HCT116 (cell line): Measurements from ENCODE around the gene DEGS1. TPM values are rescaled to one million over a fixed set of nuclear protein-coding genes. Genes with fewer than 3 reads are reported as not detected.

Experiments used
- ATAC-seq: fragments of 200-7000 bp; cut with Tn5 transposase; 2 replicates; pipeline ENCODE4 v1.9.1; 2020; ENCODE audit warnings: mild to moderate bottlenecking, moderate library complexity
- BruUV-seq: library from RNA; stranded (reverse); fragments of 400-500 nt; replicated peaks from 2 replicates; lab custom pipeline; 2021; lab: Mats Ljungman, UMichigan
- CTCF ChIA-PET: fragments of 300-600 bp; sonication (Branson Sonifier 250); formaldehyde crosslinking; loops from one replicate; lab custom pipeline; 2021; ENCODE audit warnings: antibody characterized with exemption; lab: Charles Lee
- POLR2A ChIA-PET: fragments of 300-600, 350-600 bp; sonication (Branson Sonifier 250); formaldehyde crosslinking; loops from one replicate; lab custom pipeline; 2021; ENCODE audit warnings: antibody characterized with exemption; lab: Charles Lee
- RAD21 ChIA-PET, 2 experiments: fragments of 300-600 bp; sonication (Branson Sonifier 250); formaldehyde crosslinking; loops; one replicate each; lab custom pipeline; 2023; ENCODE audit warnings: low total read pairs in 2 of 2; ENCODE audit not compliant: uncharacterized antibody in 2 of 2, unreplicated experiment in 2 of 2, low non-redundant PET in 1 of 2; lab: Charles Lee
- DNase-seq: peaks from one replicate; pipeline ENCODE4 v3.0.0-alpha.2; 2010; ENCODE audit warnings: low read depth, low spot score
- H2AFZ ChIP-seq: fragments of 200-600 bp; shearing (Covaris generic), sonication (generic); 2 replicates; pipeline ENCODE4 v1.6.1; 2017; ENCODE audit warnings: low read depth, mixed run types, mixed read lengths, antibody characterized with exemption, low read length; ENCODE audit not compliant: poor library complexity, severe bottlenecking
- H3K27ac ChIP-seq: 2 replicates; pipeline ENCODE4 v1.5.1; 2012; ENCODE audit warnings: low read depth, low read length
- H3K27me3 ChIP-seq: fragments of 200-600 bp; sonication (generic); 2 replicates; pipeline ENCODE4 v1.6.1; 2016; ENCODE audit warnings: mixed run types, low read length, mixed read lengths; ENCODE audit not compliant: insufficient read depth
- H3K36me3 ChIP-seq, 2 experiments: fragments of 200-500 bp in 1 of 2; fragments of 200-600 bp in 1 of 2; sonication (Bioruptor generic) in 1 of 2; sonication (generic) in 1 of 2; 2 replicates each; pipeline versions ENCODE4 v1.5.1 to v1.6.1; 2014 to 2016; ENCODE audit warnings: low read length in 2 of 2, inconsistent platforms in 1 of 2, mixed read lengths in 1 of 2, mixed run types in 1 of 2; ENCODE audit not compliant: insufficient read depth in 2 of 2, control insufficient read depth in 1 of 2
- H3K4me1 ChIP-seq, 2 experiments: fragments of 200-600 bp in 1 of 2; sonication (generic) in 1 of 2; 2 replicates each; pipeline versions ENCODE4 v1.5.1 to v1.6.1; 2012 to 2017; ENCODE audit warnings: low read length in 2 of 2, inconsistent platforms in 1 of 2, mild to moderate bottlenecking in 1 of 2, mixed read lengths in 1 of 2, mixed run types in 1 of 2, moderate library complexity in 1 of 2; ENCODE audit not compliant: insufficient read depth in 2 of 2, control insufficient read depth in 1 of 2
- H3K4me2 ChIP-seq: fragments of 200-600 bp; sonication (generic); 2 replicates; pipeline ENCODE4 v1.6.1; 2017; ENCODE audit warnings: mixed run types, low read length, mixed read lengths
- H3K4me3 ChIP-seq, 2 experiments: fragments of 200-600 bp in 1 of 2; sonication (generic) in 1 of 2; replicated peaks in 1 of 2; 2 replicates each; pipeline ENCODE4 v1.5.1; 2011 to 2016; ENCODE audit warnings: low read length in 2 of 2, control low read depth in 1 of 2, low read depth in 1 of 2, mild to moderate bottlenecking in 1 of 2, mixed read lengths in 1 of 2, mixed run types in 1 of 2
- H3K79me2 ChIP-seq: fragments of 200-600 bp; sonication (generic); 2 replicates; pipeline ENCODE4 v1.6.1; 2017; ENCODE audit warnings: mild to moderate bottlenecking, mixed run types, low read length, moderate library complexity, mixed read lengths; ENCODE audit not compliant: insufficient read depth
- H3K9ac ChIP-seq: fragments of 200-600 bp; sonication (generic); 2 replicates; pipeline ENCODE4 v1.6.1; 2016; ENCODE audit warnings: low read length, mixed read lengths
- H3K9me2 ChIP-seq: fragments of 200-600 bp; sonication (generic), shearing (Covaris generic); 2 replicates; pipeline ENCODE4 v1.6.1; 2017; ENCODE audit warnings: mixed run types, mild to moderate bottlenecking, moderate library complexity; ENCODE audit not compliant: insufficient read depth
- H3K9me3 ChIP-seq, 2 experiments: fragments of 200-500 bp in 1 of 2; fragments of 200-600 bp in 1 of 2; sonication (Bioruptor generic) in 1 of 2; sonication (generic) in 1 of 2; 2 replicates each; pipeline ENCODE4 v1.6.1; 2014 to 2017; ENCODE audit warnings: low read length in 2 of 2, mixed read lengths in 2 of 2, inconsistent platforms in 1 of 2, low read depth in 1 of 2, mild to moderate bottlenecking in 1 of 2, mixed run types in 1 of 2, moderate library complexity in 1 of 2; ENCODE audit not compliant: control insufficient read depth in 1 of 2, insufficient read depth in 1 of 2
- H4K20me1 ChIP-seq: fragments of 200-600 bp; sonication (generic), shearing (Covaris generic); 2 replicates; pipeline ENCODE4 v1.6.1; 2017; ENCODE audit warnings: mixed run types, mild to moderate bottlenecking, moderate library complexity; ENCODE audit not compliant: insufficient read depth
- CEBPB ChIP-seq: IDR thresholded peaks from 2 replicates; pipeline ENCODE4 v1.6.1; 2012; ENCODE audit warnings: low read depth
- EGR1 ChIP-seq: IDR thresholded peaks from 2 replicates; pipeline ENCODE4 v1.6.1; 2012; ENCODE audit warnings: low read depth
- EZH2 ChIP-seq: fragments of 200-600 bp; sonication (generic); IDR thresholded peaks from 2 replicates; pipeline ENCODE4 v1.6.1; 2017; ENCODE audit warnings: antibody characterized with exemption, mixed run types
- FOSL1 ChIP-seq: IDR thresholded peaks from 2 replicates; pipeline ENCODE4 v1.6.1; 2012; ENCODE audit warnings: low read depth
- POLR2AphosphoS5 ChIP-seq: IDR thresholded peaks from 2 replicates; pipeline ENCODE4 v1.6.1; 2011; ENCODE audit warnings: mild to moderate bottlenecking, low read depth, low read length, moderate library complexity
- RAD21 ChIP-seq: IDR thresholded peaks from 2 replicates; pipeline ENCODE4 v1.6.1; 2012; ENCODE audit warnings: low read depth, mild to moderate bottlenecking
- SIN3A ChIP-seq: IDR thresholded peaks from 2 replicates; pipeline ENCODE4 v1.6.1; 2012; ENCODE audit warnings: low read depth
- YY1 ChIP-seq: IDR thresholded peaks from 2 replicates; pipeline ENCODE4 v1.6.1; 2011; ENCODE audit warnings: low read length, low read depth, moderate library complexity, mild to moderate bottlenecking; ENCODE audit not compliant: insufficient replicate concordance; ENCODE audit errors: extremely low read depth
- intact Hi-C: fragments of 100-400 bp; cut with micrococcal nuclease; formaldehyde crosslinking; loops from 2 replicates; pipeline ENCODE4 v1.10.0; 2022
- total RNA-seq: library from RNA; stranded (reverse); gene quantifications from one replicate; pipeline ENCODE4 v1.2.1, GENCODE V29; 2021; ENCODE audit not compliant: unreplicated experiment
- TF ChIP-seq, protein P1 (sequence below): IDR thresholded peaks from 2 replicates; pipeline ENCODE4 v1.6.1; 2012
- TF ChIP-seq, protein P2 (sequence below): IDR thresholded peaks from 2 replicates; pipeline ENCODE4 v1.6.1; 2012

Gene DEGS1
- total RNA-seq, 1 experiment from 2014 or later: 23.1 TPM

DNA sequence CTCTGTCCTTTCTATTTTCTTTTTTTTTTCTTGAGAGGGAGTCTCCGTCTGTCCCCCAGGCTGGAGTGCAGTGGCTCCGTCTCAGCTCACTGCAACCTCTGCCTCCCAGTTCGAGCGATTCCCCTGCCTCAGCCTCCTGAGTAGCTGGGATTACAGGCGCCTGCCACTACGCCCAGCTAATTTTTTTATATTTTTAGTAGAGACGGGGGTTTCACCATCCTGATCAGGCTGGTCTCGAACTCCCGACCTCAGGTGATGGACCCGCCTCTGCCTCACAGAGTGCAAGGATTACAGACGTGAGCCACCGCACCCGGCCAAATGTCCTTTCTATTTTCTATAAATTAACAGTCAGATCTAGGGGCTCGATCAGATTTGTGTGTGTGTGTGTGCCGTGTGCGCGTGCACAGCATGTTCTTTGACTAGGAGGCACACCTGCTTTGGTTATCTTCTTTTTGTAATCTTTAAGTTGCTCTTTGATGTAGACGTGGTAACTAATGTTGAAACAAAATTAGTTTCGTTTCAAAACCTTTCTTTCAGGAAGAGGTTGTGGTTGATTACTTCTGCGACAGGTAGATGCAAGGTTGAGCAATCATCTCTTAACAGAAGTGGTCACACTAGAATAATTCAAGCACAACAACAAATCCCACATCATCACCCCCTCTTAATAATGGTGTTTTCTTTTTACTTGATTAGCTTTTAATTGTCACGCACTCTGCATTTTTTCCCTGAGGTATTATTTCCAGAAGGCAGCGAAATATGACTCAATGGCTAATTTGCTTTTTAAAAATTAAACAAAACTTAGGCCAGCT is 779 bp upstream of the DEGS1 start:
- Histone ChIP-seq H3K4me1 (peaks cover 2 to 23% of the 10 kb centered on the region in 2 experiments; a peak in 3 of 4 replicates), H4K20me1 (no peaks in the 10 kb centered on the region), H3K27me3 (no peaks in the 10 kb centered on the region), H3K4me2 (peak overlapping the region; percentile 90), H3K9me3 (no peaks in the 10 kb centered on the region), H3K4me3 (peak overlapping the region; percentile 78 to 89), H3K79me2 (peaks cover 38% of the 10 kb centered on the region), H3K36me3 (no peaks in the 10 kb centered on the region), H3K9ac (peak overlapping the region; percentile 90), H3K27ac (peak overlapping the region; percentile 86), H2AFZ (peak overlapping the region; percentile 74), H3K9me2 (no peaks in the 10 kb centered on the region)
- CTCF ChIA-PET: interaction anchor here (0.7 kb wide), 1 partner anchor 8 kb away, joined by 3 read pairs; no protein-coding TSS in a partner anchor
- no peak for DNase-seq
- intact Hi-C loops: no loop called here
- peak; percentile 58 for TF ChIP-seq CEBPB
- no peak for TF ChIP-seq YY1
- TF ChIP-seq SIN3A: no peak
- TF ChIP-seq POLR2AphosphoS5: no peak
- TF ChIP-seq RAD21: no peak
- TF ChIP-seq EGR1: no peak
- no peak for TF ChIP-seq EZH2
- TF ChIP-seq, protein P1, sequence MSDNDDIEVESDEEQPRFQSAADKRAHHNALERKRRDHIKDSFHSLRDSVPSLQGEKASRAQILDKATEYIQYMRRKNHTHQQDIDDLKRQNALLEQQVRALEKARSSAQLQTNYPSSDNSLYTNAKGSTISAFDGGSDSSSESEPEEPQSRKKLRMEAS: no peak
- TF ChIP-seq FOSL1: 0 out of 2 replicates have a peak, but pooled peaks have one; percentile 15
- TF ChIP-seq, protein P2, sequence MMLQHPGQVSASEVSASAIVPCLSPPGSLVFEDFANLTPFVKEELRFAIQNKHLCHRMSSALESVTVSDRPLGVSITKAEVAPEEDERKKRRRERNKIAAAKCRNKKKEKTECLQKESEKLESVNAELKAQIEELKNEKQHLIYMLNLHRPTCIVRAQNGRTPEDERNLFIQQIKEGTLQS: no peak
- BruUV-seq: TSS peak; percentile 89
- POLR2A ChIA-PET: interaction anchor here (0.7 kb wide), 3 partner anchors 10 to 531 kb away, joined by 3 read pairs; no protein-coding TSS in a partner anchor
- RAD21 ChIA-PET: interaction anchor here in 1 of 2 experiments (1.2 kb wide), 1 partner anchor 148 kb away, joined by 3 read pairs; the partner anchor contains the start of gene NVL
- ATAC-seq: no peak
